GM20431 (cell line): ENCODE measurements around the gene IL11.

Source experiments
- in situ Hi-C: fragments of 300-500 bp; cut with MseI, MboI; formaldehyde crosslinking; loops from one replicate; pipeline ENCODE4 v1.15.0; 2020; ENCODE audit warnings: low sequenced_read_pairs; ENCODE audit not compliant: unreplicated experiment

Gene IL11

DNA sequence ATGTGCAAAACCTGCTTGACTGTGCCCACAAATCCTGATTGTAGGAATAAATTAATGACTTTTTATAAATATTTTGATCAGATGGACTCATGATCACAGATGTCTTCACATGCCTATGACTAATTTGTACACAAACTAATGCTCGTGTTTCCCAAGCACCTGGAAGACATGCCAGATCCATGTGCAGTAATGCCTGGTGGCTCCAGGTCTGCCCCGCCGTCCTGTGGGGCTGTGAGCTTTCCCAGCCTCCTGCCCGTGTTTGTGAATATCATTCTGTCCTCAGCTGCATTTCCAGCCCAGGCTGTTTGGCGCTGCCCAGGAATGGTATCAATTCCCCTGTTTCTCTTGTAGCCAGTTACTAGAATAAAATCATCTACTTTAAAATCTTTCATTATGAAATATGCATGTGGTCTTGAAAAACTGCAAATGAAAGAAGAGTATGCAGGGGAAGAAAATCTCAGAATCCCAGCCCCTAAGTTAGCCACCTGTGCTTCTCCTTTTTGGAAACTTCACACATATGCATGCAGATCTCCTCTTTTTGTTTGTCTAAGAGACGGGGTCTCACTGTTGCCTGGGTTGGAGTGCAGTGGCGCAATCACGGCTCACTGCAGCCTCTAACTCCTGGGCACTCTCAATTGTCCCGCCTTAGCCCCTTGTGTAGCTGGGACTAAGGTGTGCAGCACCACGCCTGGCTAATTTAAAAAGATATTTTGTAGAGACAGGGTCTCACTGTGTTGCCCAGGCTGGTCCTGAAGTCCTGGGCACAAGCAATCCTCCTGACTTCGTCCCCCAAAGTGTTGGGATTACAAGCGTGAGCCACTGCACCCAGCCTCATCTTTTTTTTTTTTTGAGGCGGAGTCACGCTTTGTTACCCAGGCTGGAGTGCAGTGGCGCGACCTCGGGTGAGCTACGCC lies 21.7 kb upstream of the IL11 start:
- in situ Hi-C loops = no loop called here

DNA sequence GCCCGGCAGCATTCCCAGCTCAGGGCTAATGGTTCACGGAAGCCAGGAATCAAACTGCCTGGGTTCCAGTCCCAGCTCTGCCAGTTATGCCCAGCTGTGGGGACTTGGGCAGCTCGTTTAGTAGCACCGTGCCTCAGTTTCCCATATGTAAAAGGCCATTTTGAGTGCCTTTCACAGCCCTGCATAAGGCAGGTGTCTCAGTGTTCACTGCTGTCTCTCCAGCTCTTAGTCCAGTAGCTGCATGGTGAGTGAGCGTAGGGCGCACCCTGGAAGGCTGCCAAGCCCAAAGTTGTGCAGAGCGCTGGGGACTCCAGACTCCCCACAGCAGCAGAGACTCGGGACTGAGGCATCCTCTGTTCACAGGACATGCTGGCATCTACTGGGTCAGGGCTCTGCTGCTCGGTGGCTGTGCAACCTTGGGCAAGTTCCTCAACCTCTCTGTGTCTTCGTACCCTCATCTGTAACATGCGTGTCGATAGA lies 21.0 kb upstream of the IL11 start:
- in situ Hi-C loops = no loop called here

DNA sequence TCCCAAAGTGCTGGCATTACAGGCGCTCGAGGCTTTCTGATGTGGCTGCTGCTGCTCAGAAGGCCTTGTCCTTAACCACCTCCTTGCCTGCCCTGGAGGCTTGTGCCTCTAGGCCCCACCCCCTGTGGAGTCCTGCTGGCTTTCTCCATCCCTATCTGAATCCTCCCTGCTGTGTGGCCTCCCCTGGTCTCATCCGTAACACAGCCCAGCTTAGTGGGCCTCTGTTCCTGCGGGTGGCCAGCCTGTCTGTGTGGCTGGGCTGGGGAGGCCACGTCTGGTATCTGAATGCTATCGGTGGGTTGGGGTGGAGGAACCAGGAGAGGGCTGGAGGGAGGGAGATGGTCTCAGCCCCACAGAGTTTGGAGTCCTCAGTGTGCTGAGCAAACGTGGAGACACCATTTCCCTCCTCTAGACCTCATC lies 20.2 kb upstream of the IL11 start:
- in situ Hi-C loops = no loop called here

DNA sequence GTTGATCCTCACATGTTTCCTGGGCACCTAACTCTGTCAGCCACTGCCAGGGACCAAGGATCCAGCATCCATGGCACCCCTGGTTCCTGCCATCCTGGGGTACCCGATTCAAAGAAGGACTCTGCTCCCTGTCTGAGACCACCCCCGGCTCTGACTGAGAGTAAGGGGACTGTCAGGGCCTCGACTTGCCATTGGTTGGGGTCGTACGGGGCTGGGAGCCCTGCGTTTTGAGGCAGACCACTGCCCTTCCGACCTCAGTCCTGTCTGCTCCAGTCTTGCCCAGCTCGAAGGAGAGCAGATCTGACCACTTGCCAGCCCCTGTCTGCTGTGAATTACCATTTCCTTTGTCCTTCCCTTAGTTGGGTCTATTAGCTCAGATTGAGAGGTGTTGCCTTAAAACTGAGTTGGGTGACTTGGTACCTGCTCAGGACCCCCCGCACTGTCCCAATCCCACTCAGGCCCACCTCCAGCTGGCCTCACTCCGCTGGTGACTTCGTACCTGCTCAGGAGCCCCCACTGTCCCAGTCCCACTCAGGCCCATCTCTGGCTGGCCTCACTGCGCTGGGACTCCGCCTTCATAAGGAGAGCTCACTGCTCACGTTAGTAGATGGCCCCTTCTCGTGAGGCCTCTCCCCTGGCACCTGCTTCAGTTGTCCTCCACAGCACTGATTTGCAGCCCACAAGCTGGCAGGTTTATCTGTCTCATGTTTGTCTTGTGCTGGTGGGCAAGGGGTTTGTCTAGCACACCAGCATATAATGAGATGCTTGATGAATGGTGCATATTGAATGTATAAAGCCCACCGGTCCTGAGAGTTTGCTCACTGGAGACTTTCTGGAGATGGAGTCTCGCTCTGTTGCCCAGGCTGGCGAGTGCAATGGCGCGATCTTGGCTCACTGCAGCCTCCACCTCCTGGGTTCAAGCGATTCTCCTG lies 19.4 kb upstream of the IL11 start:
- in situ Hi-C loops = no loop called here

DNA sequence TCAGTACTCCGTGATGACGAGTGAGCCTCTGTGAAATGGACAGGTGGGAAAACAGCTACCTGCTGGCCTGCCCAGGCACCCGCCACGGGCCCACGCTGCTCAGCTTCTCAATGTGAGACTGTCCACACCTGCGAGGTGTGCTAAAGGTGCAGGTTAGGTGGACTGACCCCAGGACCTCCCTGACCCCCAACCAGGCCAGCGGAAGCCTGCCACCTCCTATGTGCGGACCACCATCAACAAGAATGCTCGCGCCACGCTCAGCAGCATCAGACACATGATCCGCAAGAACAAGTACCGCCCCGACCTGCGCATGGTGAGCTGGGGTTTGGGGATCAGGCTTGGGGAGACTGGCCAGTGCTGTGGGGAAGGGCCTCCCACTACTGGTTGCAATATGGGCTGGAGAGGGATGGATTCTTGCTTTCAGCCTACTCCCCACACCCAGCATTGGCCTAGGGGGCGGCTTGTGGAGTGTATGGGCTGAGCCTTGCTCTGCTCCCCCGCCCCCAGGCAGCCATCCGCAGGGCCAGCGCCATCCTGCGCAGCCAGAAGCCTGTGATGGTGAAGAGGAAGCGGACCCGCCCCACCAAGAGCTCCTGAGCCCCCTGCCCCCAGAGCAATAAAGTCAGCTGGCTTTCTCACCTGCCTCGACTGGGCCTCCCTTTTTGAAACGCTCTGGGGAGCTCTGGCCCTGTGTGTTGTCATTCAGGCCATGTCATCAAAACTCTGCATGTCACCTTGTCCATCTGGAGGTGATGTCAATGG lies 17.7 kb upstream of the IL11 start:
- in situ Hi-C loops = no loop called here

DNA sequence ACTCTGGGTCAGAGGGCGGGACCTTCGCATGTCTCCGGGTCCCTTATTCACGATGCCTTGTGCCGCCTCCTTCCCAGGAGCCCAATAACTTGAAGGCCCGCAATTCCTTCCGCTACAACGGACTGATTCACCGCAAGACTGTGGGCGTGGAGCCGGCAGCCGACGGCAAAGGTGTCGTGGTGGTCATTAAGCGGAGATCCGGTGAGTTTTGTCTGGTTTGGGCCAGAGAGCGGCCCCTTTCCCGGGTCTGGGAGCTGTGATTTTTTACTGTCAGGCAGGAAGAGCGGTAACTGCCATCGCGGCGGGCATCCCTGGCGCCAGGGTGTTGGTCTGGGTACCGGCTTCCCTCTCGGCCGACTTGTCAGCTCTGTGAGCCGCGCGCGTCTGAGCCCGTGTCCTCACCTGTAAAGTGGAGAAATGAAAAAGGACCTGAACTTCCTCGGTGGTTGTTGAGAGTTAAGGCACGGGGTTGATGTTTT lies 16.3 kb upstream of the IL11 start:
- in situ Hi-C loops = no loop called here

DNA sequence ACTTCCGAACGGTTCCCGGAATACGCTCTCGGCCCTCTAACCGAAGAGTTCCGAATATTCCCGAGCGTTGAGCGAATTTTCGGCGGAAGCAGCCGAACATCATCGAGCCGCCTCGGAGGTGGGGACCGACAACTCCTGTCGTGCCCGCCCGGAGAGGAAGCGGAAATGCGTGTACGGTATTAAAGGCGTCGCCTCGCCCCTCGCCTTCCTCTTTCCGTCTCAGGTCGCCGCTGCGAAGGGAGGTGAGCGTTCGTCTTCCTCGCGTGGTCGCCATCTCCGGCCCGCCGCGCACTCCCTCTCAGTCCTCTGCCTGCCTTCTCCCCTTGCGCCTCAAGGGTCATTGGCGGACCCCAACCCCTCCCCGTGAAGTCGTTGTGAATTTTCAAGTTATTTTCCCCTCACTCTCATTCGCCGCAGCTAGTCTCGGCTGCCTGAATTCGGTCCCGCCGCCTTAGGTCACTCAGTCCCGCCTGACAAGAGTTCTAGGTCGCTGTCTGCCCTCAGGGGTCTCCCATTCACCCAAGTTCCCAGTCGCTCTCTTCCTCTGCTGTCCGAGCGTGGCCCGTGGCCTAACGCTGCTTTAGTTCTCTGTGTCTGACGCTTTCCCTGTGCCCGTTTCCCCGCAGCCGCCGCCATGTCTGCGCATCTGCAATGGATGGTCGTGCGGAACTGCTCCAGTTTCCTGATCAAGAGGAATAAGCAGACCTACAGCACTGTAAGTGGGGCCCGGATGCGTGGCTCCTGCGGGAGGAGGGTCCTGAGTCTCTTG lies 15.6 kb upstream of the IL11 start, which contains the start of gene RPL28:
RPL28 (plus strand) TSS at position 209 of the 769 bp plus-strand sequence; CDS start at position 635, 426 bp downstream.
- in situ Hi-C loops = no loop called here

DNA sequence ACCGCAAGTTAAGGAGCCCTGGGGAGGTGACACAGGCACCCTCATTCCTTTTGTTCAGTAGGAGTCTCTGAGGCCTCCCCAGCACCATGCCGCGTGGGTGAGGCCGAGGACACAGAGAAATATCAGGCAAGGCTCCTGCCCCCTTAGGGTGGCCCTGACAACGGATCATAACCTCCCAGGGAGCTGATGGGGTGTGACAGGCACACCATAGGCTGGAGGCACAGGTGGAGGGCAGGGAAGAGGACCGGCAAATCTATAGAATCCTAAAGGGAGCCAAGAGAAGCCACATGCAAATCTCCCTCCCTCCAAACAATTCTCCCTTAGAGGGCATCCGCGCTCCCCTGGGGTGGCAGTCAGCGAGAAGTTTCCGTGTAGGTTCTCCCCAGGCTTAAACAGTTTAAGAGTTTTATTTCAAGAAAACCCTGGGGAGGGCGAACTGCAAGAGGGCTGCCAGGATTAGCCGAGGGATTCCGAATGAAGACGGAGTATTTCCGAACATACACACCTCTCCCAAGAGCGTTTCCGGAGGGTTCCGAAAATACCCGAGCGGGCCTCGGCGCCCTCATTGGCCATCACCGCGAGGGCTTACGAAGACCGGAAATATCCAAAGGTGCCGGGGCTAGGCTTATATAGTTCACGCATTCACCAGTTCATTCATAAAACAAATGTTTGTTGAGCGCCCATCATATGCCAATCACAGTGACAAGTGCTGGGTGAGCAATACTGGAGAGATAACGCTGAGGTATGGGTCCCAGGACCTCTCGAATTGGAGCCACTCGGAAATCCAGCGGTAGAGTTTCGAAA lies 14.9 kb upstream of the IL11 start:
- in situ Hi-C loops = no loop called here

DNA sequence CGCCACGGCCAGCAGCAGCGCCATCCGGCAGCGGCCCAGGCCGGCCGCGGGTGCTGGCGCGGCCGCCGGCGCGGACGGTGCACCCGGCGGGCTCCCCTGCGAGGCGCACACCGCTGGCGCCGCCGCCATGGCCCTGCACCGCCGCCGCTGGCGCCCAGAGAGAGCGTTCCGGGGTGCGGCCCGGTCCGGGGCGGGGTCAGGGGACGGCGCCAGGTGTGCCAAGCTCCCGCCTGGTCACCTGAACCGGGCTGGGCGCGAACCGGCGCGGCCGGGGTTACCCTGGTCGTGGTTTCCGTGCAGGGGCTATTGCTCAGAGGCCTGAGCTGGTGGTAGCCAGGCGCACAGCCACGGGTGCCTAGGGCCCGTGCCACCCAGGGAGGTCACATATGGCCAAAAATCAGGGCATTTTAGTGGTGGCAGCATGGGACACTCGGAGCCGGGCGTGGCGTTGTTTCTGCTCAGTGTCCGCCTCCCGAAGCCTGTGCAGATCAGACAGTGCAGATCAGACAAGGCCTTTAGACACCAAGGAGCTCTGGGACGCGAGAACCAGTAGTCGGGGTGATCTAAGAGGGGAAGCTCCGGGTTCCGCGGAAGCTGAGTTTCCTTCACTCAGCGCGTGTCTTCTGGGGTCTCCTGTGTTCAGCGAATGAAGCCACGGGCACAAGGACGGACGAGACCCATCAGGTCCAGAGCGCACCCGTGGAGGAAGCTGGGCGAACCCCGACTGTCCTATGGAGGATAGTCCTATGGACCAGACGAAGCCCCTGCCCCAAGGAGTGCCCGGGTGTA lies 14.1 kb upstream of the IL11 start, which contains the start of gene TMEM238:
TMEM238 (minus strand) TSS at position 162 of the 789 bp plus-strand sequence; CDS start at position 129, 33 bp downstream.
- in situ Hi-C loops = no loop called here

DNA sequence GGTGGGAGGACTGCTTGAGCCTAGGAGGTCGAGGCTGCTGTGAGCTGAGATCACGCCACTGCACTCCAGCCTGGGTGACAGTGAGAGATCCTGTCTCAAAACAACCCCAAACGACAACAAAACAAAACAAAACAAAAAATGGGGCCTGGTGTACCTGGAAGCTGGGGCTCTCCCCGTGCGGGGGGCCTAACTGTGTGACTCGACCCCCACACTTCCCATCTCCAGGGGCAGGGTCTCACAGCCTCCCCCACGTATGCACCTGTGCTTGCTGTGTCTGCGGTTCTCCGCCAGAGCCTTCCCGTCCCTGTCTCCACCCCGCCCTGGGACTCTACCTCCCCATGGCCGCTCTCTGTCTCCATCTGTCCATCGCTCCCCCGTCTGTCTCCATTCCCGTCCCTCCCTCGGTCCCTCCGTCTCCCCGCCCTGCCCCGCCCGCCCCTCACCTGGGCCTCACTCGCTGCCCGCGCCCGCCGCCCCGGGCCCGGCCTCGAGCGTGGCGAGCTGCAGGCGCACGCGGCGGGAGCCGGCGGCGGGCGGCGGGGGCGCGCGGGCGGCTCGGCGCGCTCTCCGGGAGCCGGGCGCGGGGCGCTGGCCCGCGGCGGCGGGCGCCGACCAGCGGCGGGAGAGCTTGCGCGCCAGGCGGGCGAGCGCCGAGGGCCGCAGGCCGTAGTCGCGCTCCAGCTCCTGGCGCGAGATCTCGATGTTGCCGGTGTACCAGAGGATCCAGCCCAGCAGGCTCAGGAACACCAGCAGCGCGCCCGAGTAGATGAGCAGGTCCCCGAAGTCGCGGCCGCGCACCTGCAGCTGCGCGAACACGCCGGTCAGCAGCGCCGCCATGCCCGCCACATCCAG lies 13.2 kb upstream of the IL11 start:
- in situ Hi-C loops = no loop called here

DNA sequence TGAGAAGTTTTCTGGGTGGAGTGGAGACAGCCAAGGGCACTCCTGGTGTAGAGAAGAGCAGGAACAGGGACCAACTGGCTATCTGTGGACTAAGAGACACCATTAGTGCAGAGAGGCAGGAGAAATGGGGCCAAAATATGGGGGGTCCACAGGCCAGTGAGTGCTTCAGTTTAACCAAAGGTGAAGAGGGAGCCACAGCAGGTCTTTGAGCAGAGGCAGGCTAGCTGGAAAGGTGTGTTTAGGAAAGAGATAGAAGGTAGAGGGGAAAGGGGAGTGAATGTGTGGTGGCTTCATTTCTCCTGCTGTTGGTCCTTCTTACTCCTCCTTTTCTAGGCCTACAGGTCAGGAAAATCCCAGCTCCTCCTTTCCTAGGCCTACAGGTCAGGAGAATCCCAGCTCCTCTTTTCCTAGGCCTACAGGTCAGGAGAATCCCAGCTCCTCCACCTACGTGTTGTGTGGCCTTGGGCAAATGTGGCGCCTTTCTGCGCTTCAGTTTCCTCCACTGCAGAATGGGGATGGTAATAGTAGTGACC lies 12.3 kb upstream of the IL11 start:
- in situ Hi-C loops = no loop called here

DNA sequence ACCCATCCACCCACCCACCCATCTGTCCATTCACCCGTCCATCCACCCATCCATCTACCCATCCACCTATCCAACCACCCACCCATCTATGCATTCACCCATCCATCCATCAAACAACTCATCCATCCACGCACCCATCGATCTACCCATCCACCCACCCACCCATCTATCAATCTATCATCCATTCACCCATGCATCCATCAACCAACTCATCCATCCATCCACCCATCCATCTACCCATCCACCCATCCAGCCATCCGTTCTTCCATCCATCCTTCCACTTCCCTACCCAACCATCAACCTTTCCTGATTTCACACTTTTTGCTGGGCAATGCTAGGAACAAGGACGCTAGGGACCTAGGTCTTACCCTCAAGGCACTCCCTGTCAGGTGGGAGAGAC lies 11.8 kb upstream of the IL11 start:
- in situ Hi-C loops = no loop called here

DNA sequence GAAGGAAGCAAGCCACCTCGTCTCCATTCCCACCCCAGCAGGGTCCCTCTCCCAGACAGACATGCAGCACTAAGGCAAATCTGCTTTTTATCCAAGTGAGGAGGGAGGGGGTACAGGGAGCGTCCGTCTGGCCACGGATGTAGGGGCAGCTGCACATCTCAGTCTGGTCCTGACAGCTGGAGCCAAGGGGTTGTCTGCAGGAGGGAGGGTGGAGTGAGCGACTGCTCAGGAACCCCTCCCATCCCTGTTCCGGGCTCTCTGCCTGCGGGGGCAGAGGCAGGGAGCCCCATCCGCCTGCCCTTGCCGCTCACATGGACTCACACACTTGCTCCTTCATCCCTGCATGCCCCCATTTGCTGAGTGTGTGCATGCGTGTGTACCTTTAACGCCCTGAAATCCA lies 8.9 kb upstream of the IL11 start:
- in situ Hi-C loops = no loop called here

DNA sequence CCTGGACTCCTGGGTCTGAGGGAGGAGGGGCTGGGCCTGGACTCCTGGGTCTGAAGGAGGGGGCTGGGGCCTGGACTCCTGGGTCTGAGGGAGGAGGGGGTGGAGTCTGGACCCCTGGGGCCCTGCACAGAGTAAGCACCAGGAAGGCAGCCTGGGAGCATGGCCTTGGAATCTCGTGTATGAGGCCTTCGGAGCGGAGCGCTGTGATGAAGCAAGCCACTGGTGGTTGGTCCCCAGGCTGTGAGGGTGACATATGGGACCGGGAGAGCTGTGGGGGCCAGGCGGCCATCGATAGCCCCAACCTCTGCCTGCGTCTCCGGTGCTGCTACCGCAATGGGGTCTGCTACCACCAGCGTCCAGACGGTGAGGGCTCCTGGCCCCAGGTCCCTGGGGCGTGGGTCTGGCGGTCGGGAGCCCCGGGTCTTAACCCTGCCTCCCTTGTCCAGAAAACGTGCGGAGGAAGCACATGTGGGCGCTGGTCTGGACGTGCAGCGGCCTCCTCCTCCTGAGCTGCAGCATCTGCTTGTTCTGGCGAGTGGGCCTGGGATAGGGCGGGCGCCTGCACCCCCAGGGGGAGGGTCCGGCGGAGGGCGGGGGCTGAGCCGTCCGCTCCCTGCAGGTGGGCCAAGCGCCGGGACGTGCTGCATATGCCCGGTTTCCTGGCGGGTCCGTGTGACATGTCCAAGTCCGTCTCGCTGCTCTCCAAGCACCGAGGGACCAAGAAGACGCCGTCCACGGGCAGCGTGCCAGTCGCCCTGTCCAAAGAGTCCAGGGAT lies 7.3 kb upstream of the IL11 start:
- in situ Hi-C loops = no loop called here

DNA sequence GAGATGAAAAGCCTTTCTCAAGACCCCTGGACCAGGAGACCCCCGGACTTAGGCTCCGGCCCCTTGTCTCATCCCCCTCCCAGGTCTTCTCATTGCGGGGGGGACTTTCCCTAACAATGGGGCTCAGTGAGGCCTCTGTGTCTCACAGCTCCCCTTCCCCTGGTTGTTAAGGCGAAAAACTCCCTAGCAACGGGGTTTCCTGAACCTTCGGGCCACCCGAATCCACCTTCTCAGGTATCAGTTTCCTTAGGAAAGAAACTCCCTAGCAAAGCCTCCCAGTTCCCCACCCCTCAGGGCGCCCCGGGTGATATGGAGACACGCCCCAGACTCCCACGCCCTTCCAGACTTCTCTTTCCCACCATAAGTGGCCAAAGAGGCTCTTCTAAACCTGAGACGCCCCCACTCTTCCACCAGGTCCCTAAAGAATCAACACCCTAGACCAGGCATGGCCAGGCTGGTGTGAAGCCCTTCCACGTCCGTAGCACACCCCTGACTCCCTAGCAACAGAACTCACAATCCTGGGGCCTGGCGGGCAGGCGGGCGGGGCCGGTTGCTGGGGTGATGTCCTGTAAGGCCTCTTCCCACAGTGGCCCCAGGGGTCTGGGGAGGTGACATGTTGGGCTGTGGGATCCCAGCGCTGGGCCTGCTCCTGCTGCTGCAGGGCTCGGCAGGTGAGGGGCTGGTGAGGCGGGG lies 6.1 kb upstream of the IL11 start, which contains the start of gene TMEM190:
TMEM190 (plus strand) TSS at position 586 of the 693 bp plus-strand sequence; CDS start at position 614, 28 bp downstream.
- in situ Hi-C loops = no loop called here
